Fibroblast of the aortic adventitia (primary cell): ENCODE results near the gene PPP4R2. TPM values are rescaled to one million over a fixed set of nuclear protein-coding genes. Genes with fewer than 3 reads are reported as not detected.

Experiments
- DNase-seq: peaks from one replicate; pipeline ENCODE4 v3.0.0-alpha.2; 2010; ENCODE audit warnings: low read depth
- H3K4me3 ChIP-seq: 2 replicates; pipeline ENCODE4 v1.5.1; 2011; ENCODE audit warnings: low read depth, mild to moderate bottlenecking, control low read depth, low read length, moderate library complexity
- total RNA-seq: library from RNA; depleted of rRNA; stranded (reverse); fragments of >200 nt; gene quantifications from 2 replicates; pipeline ENCODE4 v1.2.3, GENCODE V29; 2012; ENCODE audit warnings: low replicate concordance
- TF ChIP-seq, protein P1 (sequence below): IDR thresholded peaks from 2 replicates; pipeline ENCODE4 v1.5.1; 2011; ENCODE audit warnings: mild to moderate bottlenecking, low read length, control low read depth, inconsistent platforms; ENCODE audit not compliant: insufficient read depth

PPP4R2 gene
- total RNA-seq, 1 donor: 54.7 TPM

DNA sequence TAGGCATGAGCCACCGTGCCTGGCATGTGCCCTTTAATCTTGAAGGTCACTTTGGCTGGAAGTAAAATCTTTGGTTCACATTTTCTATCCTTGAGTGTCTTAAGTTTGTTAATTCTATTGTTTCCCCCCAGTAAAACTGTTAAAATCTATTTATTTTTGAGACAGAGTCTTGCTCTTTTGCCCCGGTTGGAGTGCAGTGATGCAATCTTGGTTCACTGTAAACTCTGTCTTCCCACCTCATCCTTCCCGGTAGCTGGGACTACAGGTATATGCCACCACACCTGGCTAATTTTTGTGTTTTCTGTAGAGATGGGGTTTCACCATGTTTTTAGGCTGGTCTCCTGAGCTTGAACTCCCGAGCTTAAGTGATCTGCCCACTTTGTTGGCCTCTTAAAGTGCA, 7.7 kb downstream of the PPP4R2 start:
- no peak for DNase-seq
- TF ChIP-seq, protein P1, sequence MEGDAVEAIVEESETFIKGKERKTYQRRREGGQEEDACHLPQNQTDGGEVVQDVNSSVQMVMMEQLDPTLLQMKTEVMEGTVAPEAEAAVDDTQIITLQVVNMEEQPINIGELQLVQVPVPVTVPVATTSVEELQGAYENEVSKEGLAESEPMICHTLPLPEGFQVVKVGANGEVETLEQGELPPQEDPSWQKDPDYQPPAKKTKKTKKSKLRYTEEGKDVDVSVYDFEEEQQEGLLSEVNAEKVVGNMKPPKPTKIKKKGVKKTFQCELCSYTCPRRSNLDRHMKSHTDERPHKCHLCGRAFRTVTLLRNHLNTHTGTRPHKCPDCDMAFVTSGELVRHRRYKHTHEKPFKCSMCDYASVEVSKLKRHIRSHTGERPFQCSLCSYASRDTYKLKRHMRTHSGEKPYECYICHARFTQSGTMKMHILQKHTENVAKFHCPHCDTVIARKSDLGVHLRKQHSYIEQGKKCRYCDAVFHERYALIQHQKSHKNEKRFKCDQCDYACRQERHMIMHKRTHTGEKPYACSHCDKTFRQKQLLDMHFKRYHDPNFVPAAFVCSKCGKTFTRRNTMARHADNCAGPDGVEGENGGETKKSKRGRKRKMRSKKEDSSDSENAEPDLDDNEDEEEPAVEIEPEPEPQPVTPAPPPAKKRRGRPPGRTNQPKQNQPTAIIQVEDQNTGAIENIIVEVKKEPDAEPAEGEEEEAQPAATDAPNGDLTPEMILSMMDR: no peak
- H3K4me3 ChIP-seq: no peak overlapping the region

DNA sequence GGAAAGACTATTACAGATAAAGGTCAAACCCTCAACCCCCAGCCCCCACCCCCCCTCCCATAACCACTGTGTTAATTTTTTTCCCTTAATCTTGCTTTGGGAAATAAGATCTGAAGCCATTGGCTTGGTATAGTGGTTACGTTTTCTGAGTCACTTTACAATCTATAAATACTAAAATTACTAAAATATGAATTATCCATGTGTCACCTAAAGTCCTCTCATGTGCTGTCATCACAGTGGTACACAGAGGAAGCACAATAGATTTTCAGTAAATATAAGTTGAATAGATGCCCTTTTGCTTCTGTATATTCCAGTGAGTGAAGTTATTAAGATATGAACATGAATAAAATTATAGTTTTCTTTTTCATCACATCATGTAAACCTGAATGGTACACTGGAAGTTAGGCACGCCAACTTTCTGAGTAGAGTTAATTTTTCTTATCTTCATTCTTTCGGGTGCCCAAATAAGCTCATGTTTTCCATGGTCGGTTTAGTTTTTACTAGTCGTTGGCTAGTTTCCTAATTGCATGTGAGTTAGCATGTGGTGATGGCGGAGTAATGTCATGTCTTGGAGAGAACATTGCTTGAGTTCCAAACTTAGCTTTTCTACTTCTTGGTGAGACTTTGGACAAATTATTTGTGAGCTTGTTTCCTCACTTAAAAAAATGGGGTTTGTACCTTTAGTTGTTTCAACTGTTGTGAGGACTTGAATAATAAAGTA, 11.5 kb downstream of the PPP4R2 start:
- DNase-seq: no peak
- TF ChIP-seq, protein P1: no peak
- H3K4me3 ChIP-seq: no peak overlapping the region

DNA sequence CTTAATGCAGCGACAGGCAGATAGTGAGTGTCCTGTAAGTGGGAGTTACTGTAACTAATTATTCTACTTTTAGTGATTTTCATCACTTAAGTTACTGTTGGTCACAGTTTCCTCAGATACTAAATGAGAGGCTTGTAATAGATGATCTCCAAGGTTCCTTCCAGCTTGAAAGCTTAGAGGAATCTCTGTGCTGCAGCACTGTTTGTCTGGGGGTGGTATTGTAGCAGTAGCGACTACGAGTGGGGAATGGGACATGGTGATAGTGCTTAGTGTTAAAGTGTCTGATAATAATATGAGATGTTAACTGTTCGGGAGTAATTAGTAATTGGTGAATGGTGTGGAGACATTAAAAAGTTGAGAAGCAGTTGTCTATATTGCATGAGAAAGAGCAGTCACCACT, 12.4 kb downstream of the PPP4R2 start:
- no peak overlapping the region for H3K4me3 ChIP-seq
- TF ChIP-seq, protein P1: no peak
- no peak for DNase-seq

DNA sequence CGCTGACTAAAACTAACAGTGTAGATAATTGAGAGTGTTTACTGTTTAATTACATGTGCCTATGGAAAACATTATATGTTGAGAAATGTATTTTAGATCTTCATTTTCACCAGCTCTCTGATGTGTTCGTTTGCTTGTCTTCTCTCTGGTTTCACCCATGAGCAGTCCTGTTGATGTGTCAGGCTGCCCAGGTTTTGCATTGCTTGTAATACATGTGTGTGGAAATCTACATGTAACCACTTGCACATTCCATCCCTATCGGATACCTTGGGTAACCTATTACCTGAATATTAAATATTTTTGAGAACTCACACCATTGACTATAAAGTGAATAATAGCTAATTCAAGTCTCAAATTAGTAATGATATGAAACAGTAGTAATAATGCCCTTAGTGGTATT, 13.1 kb downstream of the PPP4R2 start:
- DNase-seq: no peak
- TF ChIP-seq, protein P1: no peak
- no peak overlapping the region for H3K4me3 ChIP-seq

DNA sequence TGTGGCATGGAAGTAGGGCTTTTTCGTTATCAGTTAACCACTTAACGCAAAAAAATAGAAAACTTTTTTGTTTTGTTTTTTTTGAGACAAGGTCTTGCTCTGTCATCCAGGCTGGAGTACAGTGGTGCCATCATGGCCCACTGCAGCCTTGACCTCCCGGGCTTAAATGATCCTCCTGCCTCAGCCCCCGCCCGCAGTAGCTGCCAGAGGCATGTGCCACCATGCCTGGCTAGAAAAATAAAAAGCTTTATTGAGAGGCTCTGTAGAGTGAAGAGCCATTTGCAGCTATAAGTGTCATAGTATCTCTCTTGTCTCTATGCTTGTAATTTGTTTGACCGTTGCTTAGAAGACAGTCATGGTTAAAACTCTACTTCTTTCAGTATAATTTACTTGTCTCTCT, 13.5 kb downstream of the PPP4R2 start:
- no peak overlapping the region for H3K4me3 ChIP-seq
- TF ChIP-seq, protein P1: no peak
- no peak for DNase-seq

DNA sequence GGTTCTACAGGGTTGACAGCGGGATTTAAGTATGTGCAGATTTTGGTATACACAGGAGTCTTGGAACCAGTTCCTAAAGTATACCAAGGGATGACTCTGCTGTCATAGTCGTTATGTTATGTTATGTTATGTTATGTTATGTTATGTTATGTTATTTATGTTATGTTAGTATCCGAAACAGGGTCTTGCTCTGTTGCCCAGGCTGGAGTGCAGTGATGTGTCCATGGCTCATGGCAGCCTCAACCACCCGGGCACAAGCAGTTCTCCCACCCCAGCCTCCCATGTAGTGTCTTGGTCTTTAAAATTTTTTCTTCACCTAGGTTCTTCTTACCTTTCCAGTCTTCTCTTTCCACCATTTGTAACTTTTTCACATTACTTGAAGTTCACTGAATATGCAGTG, 21.7 kb downstream of the PPP4R2 start:
- TF ChIP-seq, protein P1: no peak
- no peak for DNase-seq

More for the DNA sequence above, 21.7 kb downstream of the PPP4R2 start:
- H3K4me3 ChIP-seq: no peak overlapping the region
